HG03025 (cell line): ENCODE data around the gene CMPK1.
"Not testable (repeated sequence)": the region's sequence is repeated elsewhere in the genome, so short reads cannot be mapped to it uniquely, and the experiment has no call there.

ENCODE experiments used
- ATAC-seq: cut with Tn5 transposase; IDR thresholded peaks from one replicate; pipeline ENCODE4 v1.9.1; 2021; ENCODE audit warnings: mild to moderate bottlenecking, moderate library complexity; ENCODE audit not compliant: unreplicated experiment, low FRiP score

CMPK1 gene

DNA sequence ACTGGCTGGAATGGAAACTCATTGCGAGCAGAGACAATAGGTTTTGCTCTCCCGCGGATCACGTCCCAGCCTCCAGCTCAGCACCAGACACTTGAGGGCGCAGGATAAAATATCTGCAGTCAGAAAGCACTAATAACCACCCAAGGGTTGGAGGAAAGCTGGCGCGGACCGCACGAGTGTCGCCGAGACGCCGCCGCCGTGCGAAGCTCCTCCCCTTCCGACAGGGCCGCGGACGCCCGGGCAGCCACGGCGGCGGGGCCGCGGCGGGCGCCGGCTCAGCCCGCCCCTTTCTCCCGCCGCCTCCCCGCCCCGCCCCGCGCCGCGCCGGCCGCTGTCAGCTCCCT lies at the start of gene CMPK1:
Gene CMPK1 (plus strand): TSS at position 213 of the 344 bp plus-strand sequence. CDS start 156 bp downstream, outside the sequence.
- peak; percentile 72 for ATAC-seq

- not testable (repeated sequence) for ATAC-seq
Measured at GRCh38 chr1:47288116-47288515, 45.5 kb upstream of the CMPK1 start.

DNA sequence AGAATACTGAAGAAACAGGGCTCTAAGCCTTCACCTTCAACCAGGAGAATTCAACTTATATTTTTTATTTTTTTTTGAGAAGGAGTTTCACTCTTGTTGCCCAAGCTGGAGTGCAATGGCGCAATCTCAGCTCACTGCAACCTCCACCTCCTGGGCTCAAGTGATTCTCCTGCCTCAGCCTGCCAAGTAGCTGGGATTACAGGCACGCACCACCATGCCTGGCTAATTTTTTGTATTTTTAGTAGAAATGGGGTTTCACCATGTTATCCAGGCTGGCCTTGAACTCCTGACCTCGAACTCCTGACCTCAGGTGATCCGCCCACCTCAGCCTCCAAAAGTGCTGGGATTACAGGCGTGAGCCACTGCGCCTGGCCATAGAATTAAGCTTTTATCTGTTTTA lies 38.7 kb upstream of the CMPK1 start:
- not testable (repeated sequence) for ATAC-seq

DNA sequence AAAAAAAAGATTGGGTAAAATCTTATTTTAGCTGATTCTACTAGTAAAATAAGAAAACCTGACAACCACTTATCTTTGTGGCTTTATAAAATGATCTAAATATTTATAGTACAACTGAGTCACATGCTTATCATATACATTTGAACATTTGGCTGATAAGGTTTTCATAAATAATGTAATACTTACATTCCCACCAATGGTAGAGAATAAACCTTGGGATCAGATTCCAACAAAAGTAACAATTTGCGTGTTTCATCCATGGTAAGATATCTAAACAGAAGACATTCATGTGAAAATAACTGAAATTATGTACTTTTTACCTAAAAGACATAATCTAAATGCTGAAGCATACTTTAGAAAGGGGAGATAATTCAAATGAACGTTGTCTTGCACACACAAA lies 38.0 kb upstream of the CMPK1 start:
- ATAC-seq = no peak

GRCh38 chr1:47298025-47298699 lies 35.4 kb upstream of the CMPK1 start:
- ATAC-seq = no peak

DNA sequence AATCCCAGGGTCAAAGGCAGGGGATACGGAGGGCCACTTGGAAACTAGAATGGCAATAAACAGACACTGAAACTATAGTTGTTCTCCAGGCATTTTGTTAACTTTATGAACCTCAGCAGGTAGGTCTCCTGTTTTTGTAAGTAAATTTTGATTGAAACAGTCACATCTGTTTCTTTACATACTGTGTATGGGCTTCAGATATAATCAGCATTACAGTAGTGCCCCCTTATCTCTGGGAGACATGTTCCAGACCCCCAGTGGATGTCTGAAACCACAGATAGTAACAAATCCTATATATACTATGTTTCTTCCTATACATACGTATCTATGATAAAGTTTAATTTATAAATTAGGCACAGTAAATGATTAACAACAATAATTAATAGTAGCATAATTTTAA lies 31.1 kb upstream of the CMPK1 start:
- ATAC-seq = no peak

DNA sequence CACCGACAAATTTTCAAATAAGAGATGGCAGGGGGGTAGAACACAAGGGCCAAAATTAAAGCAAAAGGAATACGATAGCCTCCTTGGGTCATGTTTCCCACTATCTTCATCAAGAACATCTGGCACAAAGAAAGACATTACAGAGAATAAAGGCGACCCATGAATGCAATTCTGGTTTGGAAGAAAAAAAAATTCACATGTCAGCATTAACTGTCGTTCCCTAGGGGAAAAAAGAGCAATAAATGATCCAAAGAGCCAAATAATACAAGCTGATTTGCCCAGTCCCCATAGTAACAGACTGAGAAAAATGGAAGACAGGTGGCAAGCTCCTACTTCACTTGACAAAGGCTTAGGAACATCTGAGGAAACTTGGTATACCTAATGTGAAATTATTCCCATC lies 24.2 kb upstream of the CMPK1 start:
- ATAC-seq = no peak

DNA sequence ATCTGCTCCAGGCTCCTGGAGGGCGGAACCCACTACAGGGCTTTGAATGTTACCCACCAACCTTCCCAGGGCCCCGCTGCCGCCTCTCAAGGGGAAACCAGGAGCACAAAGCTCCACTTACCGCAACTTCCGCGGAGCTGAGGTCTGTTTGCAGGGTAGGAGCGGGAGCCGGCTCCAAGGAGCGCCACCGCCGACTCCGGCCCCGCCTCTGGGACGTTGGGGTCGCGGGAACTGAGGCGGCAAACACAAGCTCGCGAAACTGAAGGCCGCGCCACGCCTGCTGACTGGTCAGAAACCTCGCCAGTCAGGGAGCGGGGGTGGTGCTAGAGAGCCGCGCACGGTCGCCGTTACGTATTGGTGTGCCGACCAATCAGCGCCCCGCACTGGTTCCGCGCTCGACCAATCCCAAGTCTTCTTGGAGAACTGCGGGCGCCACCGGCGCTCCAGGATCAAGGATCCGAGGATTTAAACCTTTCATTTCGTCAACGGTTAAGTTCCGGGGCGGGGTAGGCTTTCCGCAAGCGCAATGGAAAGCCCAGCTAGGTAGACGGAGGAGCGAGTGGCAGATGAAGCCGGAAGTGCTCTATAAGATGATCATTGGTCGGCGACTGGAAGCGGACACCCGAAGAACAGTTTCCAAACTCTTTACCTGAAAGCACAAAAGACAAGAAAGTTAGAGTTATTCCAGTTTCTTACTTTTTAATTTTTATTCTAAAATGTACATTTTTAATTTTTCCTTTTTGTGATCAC lies 19.5 kb upstream of the CMPK1 start, which contains the start of gene STIL:
Gene STIL (minus strand): TSS at position 233 of the 750 bp plus-strand sequence. CDS start 3,828 bp downstream, outside the sequence.
- ATAC-seq = peak; percentile 96

DNA sequence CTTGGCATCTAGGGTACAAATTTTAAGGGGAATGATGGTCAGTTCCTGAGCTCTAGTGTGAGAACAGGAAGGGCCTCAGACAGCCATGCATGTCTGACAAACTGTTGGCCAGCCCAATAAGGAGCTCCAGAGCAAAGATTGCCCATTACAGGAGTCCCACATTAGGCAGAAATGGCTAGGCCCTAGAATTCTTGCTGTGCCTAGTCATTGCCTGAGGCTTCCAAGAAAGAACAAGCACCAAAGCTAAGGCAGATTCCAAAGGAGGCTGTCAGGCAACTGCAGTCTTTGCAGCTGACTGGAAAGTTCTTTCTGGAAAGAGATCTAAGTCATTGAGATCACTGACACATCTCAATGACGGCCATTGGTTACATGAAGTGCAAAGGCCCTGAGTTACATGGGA lies 15.7 kb upstream of the CMPK1 start:
- no peak for ATAC-seq

DNA sequence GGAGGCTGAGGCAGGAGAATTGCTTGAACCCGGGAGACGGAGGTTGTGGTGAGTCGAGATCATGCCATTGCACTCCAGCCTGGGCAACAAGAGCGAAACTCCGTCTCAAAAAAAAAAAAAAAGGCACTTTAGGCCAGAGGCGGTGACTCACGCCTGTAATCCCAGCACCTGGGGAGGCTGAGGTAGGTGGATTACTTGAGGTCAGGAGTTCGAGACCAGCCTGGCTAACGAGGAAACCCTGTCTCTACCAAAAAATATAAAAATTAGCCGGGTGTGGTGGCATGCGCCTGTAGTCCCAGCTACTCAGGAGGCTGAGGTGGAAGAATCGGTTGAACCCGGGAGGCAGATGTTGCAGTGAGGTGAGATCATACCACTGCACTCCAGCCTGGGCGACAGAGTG lies 13.6 kb upstream of the CMPK1 start:
- not testable (repeated sequence) for ATAC-seq

GRCh38 chr1:47323599-47324031 lies 10.0 kb upstream of the CMPK1 start:
- no peak for ATAC-seq

DNA sequence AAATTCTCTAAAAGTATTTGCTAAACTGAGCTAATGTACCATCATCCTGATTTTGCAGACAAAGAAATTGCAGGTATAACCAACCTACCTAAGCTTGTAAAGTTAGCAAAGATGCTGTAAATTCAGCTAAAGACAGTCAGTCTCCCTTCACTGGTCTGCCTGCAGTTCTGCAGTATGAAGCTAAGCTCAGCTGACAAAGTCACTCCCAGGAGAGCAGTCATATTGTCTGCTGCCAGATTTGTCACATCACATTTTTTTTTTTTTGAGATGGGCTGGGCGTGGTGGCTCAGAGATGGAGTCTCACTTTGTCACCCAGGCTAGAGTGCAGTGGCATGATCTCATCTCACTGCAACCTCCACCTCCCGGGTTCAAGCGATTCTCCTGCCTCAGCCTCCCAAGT lies 8.9 kb upstream of the CMPK1 start:
- ATAC-seq = no peak

DNA sequence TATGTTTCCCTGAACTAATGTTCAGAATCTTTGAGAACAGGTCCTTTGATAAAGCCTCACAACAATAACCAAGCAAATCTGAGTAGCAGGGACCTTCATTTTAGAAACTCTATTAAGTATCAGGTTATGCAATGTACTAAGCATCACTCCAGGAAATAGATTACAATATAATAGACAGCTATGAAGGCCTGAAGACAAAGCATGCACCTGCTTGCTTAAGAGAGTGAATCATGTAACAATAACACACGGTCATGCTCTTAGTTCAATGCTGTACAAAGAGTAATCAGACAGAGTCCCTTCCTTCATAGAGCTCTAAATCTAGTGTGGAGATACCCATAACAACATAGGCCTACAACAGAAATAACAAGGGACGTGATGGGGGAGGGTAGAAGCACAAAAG lies 8.1 kb upstream of the CMPK1 start:
- no peak for ATAC-seq

- no peak for ATAC-seq
Measured at GRCh38 chr1:47326271-47326670, 7.3 kb upstream of the CMPK1 start.

- no peak for ATAC-seq
Measured at GRCh38 chr1:47328992-47329391, 4.6 kb upstream of the CMPK1 start.

DNA sequence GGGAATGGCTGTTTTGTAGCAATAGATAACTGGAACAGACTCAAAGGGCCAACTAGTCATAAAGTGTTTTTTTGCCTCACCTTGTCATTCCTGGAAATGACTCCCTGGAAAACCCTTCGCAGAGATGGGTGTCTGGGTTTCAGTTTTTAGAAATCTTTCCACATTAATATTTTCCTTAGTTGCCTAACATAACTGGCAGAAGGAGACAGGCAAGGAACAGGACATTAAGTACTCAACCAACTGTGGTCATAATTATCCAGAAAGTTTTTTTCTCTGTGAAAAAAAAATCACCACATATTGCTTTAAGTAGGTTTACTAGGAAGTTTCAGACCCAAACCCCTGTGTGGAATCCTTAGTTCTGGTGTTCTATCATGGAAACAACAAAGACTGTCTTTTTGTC lies 3.4 kb upstream of the CMPK1 start:
- ATAC-seq = no peak

DNA sequence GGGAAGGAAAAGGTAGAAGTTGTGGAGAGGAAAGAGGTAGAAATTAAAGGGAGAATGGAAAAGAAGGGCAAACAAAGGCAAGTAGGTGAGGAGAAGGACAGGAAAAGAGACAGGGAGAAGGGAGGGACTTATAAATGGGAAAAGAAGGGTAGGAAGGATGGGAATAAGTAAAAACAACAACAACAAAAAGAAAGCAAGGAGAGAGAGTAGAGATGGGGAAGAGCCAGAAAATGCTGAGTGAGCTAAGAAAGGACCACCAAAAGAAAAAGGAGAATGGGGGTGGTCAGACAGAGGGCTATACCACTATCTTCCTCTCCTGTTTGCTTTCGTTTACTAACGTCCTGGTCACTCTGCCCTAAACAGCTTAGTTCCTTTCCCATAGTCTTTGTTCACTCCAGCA lies 1.7 kb upstream of the CMPK1 start:
- ATAC-seq = no peak

- no peak for ATAC-seq
Measured at GRCh38 chr1:47332779-47333577, 612 bp upstream of the CMPK1 start.

DNA sequence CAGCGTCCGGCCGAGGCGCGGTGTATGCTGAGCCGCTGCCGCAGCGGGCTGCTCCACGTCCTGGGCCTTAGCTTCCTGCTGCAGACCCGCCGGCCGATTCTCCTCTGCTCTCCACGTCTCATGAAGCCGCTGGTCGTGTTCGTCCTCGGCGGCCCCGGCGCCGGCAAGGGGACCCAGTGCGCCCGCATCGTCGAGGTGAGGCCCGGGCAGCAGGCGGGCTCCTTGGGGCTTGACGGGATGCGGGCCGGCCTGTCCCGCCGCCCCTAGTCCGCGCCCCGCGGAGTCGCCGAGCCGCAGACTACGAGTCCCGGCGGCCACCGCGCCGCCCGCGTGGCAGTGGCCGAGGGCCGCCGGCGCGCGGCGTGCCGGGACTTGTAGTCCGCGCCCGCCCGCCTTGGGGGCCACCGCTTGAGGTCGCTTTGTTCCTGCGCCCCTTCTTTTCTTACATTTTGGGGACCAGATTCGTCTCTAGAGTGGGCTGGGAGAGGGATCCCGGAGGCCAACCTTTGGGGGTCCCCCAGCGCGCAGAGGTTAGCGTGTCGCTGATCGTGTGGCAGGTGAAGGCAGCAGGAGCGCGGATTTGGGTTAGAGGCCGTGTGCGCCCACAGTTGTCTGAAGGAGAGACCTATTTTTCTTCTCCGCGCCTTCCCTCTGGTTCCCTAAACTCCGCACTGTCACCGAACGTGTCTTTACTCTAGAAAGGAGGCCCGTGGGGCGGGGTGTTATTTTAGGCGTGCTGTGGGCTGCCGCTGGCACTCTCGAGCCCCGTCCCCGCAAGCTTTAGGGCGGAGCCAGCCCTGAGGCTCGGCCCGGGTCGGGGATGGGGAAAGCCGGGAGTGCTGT lies 553 bp downstream of the CMPK1 start:
- peak; percentile 88 for ATAC-seq

DNA sequence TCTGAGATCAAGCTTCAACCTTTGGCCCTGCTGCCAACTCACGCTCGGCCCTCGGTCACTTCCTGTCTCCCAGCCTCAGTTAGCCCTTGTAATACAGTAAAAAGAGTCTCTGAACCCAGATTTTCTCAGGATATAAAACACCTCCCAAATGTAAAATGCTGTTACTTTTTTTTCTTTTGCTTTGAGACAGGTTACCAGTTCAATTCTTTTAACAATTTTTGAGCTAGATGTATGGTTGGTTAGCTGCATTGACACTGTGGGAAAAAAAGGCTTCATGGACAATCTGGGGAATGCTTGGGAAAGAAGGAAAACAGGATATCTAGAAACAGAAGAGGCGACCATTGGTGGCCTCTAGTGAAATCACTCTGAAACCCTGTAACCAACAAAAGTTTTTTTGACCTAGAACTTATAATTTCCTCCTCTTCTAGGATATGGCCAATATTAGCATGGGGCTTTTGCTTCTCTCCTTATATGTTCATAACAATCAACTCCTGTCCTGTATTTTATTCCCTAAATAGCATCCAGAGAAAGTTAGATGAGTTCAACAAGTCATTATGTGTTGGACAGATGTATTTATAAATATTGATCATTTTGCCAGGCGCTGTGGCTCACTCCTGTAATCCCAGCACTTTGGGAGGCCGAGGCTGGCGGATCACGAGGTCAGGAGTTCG lies 1.3 kb downstream of the CMPK1 start:
- ATAC-seq = no peak
